Stimulated activated memory B cell treated with anti-CD40 and anti-IgM and Interleukin-4, amounts not matched to agents 10 μg/mL and 1 μg/mL and 100 μg/mL, for 72 hours (primary cell): ENCODE measurements around the gene PLD5.
"Not testable (repeated sequence)": the region's sequence is repeated elsewhere in the genome, so short reads cannot be mapped to it uniquely, and the experiment has no call there.

Experiments
- ATAC-seq: fragments of 150-1000 bp; cut with Tn5 transposase; 2 replicates; pipeline ENCODE4 v1.10.0; 2021
- H3K27ac Mint-ChIP-seq: one replicate; pipeline ENCODE4 v1.8.0; 2022; ENCODE audit warnings: mild to moderate bottlenecking, mixed read lengths
- H3K27me3 Mint-ChIP-seq: one replicate; pipeline ENCODE4 v1.8.0; 2022; ENCODE audit warnings: mixed read lengths
- H3K36me3 Mint-ChIP-seq: one replicate; pipeline ENCODE4 v1.8.0; 2022; ENCODE audit warnings: mixed read lengths
- H3K4me1 Mint-ChIP-seq: one replicate; pipeline ENCODE4 v1.8.0; 2022; ENCODE audit warnings: mixed read lengths
- H3K4me3 Mint-ChIP-seq: one replicate; pipeline ENCODE4 v1.8.0; 2022; ENCODE audit warnings: mild to moderate bottlenecking, moderate library complexity, mixed read lengths
- H3K9me3 Mint-ChIP-seq: one replicate; pipeline ENCODE4 v1.8.0; 2022; ENCODE audit warnings: mixed read lengths

The PLD5 gene

DNA sequence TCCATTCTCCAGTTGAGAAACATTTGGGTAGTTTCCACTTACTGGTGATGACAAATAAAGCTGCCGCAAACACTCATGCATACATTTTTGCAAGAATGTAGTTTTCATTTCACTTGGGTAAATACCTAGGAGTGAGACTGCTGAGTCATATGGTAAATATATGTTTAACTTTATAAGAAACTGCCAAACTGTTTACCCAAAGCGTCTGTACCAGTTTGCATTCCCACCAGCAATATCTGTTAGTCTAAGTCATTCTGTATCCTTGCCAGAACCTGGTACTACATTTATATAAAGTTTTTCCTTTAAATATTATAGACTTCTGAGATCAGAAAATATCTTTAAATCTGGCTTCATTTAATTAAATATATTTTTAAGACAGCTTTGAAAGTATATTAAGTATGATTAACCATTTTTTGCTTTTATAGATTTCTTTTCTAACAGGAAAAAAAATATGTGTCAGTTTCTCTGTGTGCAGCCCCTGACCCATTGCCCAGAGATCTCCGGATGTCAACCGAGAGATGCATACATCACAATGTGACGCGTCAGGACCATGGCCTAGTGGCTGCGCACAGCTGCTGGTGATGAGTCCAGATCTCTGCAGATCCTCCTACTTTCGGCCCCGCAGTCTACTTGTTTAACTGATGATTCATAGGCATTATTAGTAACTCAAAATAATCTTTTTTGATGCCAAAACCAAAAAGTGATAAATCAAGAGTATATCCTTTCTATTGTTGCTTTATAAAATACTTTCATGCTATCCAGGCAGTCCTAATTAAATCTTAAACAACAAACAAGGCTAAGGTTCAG is 298.5 kb downstream of the PLD5 start:
- ATAC-seq: no peak
- no peaks in the 10 kb centered on the region for H3K4me1 Mint-ChIP-seq
- H3K36me3 Mint-ChIP-seq: no peaks in the 10 kb centered on the region
- no peak overlapping the region for H3K4me3 Mint-ChIP-seq
- H3K27ac Mint-ChIP-seq: no peak overlapping the region
- H3K9me3 Mint-ChIP-seq: no peaks in the 10 kb centered on the region
- no peaks in the 10 kb centered on the region for H3K27me3 Mint-ChIP-seq

DNA sequence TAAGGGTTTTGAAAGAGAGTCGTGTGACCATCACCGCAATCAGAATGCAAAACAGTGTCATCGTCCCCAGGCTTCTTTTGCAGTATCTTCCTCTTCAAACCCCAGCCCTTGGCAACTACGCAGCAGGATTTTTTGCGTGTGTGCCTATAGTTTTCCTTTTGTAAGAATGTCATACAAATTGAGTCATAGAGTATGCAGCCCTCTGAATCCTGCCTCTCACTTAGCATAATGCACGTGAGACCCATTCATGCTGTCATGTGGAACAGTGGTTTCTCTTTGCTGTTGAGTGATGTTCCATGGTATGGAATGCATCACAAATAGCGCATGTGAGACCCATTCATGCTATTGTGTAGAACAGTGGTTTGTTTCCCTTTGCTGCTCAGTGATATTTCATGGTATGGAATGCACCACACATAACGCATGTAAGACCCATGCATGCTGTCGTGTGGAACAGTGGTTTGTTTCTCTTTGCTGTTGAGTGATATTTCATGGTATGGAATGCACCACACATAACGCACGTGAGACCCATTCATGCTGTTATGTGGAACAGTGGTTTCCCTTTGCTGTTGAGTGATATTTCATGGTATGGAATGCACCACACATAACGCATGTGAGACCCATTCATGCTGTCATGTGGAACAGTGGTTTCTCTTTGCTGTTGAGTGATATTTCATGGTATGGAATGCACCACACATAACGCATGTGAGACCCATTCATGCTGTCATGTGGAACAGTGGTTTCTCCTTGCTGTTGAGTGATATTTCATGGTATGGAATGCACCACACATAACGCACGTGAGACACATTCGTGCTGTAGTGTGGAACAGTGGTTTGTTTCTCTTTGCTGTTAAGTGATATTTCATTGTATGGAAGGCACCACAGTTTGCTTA is 299.4 kb downstream of the PLD5 start:
- not testable (repeated sequence) for H3K9me3 Mint-ChIP-seq, H3K4me1 Mint-ChIP-seq, ATAC-seq, H3K36me3 Mint-ChIP-seq, H3K27me3 Mint-ChIP-seq, H3K4me3 Mint-ChIP-seq, H3K27ac Mint-ChIP-seq

DNA sequence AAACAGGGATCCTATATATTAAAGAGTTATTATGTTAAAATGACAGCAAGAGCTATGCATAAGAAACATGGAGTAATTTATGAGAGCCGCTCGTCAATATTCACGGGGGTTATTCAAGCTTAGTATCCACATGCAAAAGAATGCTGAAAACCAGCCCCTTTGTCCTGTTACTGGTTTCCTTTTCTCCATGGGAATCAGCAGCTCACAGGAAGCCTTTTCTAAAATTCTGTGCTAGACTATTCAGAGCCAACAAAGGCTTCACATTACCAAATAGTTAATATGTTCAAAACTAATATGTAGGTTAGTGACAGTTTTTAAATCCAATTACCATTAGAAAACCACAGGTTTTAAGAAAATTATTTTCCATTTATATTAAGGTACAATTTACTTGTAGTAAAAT is 300.0 kb downstream of the PLD5 start:
- no peaks in the 10 kb centered on the region for H3K36me3 Mint-ChIP-seq
- H3K9me3 Mint-ChIP-seq: no peaks in the 10 kb centered on the region
- no peak for ATAC-seq
- no peaks in the 10 kb centered on the region for H3K27me3 Mint-ChIP-seq
- no peaks in the 10 kb centered on the region for H3K4me1 Mint-ChIP-seq
- H3K27ac Mint-ChIP-seq: no peak overlapping the region
- H3K4me3 Mint-ChIP-seq: no peak overlapping the region

DNA sequence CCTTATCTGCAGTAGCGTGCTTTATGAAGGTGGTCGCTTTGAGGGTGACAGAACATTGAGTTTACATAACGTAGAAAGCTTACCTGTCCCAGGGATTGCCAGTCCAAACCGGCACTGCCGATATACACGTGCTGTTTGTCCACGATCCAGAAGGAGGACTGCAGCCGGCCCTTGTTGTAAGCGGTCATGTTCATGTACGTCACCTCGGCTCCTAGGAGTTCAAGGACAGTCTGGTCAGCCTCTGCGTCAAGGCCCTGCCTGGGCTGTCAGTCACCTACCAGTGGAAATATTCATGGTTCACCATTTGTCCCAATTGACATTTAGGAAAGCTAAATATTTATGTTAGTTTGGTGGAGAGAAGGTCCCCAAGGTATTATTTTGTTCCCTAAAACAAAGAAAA is 304.6 kb downstream of the PLD5 start:
- ATAC-seq: no peak
- Mint-ChIP-seq H3K4me1 (no peaks in the 10 kb centered on the region), H3K9me3 (peaks cover 4% of the 10 kb centered on the region), H3K36me3 (no peaks in the 10 kb centered on the region), H3K4me3 (no peak overlapping the region), H3K27ac (no peak overlapping the region), H3K27me3 (no peaks in the 10 kb centered on the region)

DNA sequence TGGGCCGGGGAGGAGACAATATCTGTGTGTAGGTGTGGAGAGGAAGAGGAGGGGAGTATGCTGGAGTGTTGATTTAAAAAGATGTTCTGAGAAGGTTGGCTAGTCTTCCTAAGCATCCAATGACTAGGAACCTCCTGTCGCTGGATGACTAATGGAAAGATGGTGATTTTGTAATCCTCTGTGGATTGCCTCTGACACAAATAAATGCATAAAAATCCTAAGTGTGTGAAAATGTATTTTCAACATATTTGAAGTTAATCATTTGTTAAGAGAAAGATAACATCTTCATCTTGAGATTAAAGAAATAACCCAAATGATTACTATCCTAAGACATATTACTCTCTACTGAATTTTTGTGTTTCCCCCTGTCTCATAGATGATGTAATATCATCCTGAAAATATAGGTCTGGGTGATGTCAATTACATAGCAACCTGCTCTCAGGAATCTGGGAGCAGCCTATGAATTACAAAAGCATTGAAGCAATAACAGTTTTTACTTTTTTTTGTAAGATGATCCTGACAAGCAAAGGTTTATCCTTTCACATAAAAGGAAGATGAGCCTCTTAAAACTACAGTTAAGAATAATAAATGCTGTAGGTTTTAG is 305.1 kb downstream of the PLD5 start:
- no peak overlapping the region for H3K4me3 Mint-ChIP-seq

DNA sequence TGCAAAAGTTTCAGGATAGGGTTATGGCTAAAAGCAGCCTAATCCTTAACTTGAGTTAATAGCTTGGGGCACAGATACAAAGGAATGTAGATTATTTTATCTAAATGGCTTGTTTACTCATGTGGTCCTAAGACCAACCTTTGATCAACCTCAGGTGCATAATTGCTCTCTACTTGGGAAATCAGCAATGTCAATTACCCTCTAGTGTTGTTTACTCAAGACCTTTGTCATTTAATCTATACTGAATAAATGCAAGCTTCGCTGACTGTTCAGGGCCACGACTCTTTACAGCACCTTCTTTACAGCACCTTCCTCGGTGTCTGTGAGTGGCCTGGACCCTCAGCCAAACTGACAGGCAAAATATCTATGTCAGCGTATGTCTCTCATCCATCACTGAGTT is 308.1 kb downstream of the PLD5 start:
- no peak for ATAC-seq
- Mint-ChIP-seq H3K4me3 (no peak overlapping the region), H3K36me3 (no peaks in the 10 kb centered on the region), H3K27ac (no peak overlapping the region), H3K9me3 (peaks cover 4% of the 10 kb centered on the region), H3K27me3 (peaks cover 17% of the 10 kb centered on the region), H3K4me1 (no peaks in the 10 kb centered on the region)

More for the DNA sequence above, 305.1 kb downstream of the PLD5 start:
- H3K4me1 Mint-ChIP-seq: no peaks in the 10 kb centered on the region
- no peak overlapping the region for H3K27ac Mint-ChIP-seq
- H3K27me3 Mint-ChIP-seq: no peaks in the 10 kb centered on the region
- ATAC-seq: no peak
- no peaks in the 10 kb centered on the region for H3K36me3 Mint-ChIP-seq
- H3K9me3 Mint-ChIP-seq: peaks cover 4% of the 10 kb centered on the region

DNA sequence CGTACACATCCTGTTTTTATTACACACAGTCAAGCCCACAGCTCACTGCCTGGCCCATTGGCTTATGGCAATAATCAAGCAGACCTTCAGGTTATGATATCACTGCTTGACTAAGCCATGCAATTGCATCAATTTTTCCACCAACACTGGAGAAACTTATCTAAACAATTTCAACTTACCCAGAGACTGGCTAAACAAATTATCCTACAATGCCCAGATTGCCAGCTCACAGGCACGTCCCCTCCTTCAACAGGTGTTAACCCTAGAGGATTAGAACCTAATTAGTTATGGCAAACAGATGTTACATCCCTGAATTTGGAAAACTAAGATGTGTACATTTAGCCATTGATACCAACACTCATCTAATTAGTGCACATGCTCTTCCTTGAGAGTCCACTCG is 310.0 kb downstream of the PLD5 start:
- not testable (repeated sequence) for H3K27ac Mint-ChIP-seq, H3K4me3 Mint-ChIP-seq

DNA sequence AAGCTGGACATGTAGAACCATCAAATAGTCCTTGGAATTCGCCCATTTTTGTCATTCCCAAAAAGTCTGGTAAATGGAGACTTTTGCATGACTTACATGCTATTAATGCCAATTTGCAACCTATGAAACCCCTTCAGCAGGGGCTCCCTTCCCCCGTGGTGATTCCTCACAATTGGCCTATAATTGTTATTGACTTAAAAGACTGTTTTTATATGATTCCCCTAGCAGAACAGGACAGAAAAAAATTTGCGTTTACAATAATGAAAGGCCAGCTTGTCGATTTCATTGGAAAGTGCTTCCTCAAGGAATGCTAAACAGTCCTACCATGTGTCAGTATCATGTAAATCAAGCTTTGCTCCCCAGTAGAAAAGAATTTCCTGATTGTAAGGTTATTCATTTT is 311.5 kb downstream of the PLD5 start:
- not testable (repeated sequence) for H3K27ac Mint-ChIP-seq, H3K4me3 Mint-ChIP-seq, H3K9me3 Mint-ChIP-seq, H3K4me1 Mint-ChIP-seq, ATAC-seq, H3K36me3 Mint-ChIP-seq
- peaks cover 17% of the 10 kb centered on the region for H3K27me3 Mint-ChIP-seq

More for the DNA sequence above, 310.0 kb downstream of the PLD5 start:
- peaks cover 17% of the 10 kb centered on the region for H3K27me3 Mint-ChIP-seq
- not testable (repeated sequence) for H3K4me1 Mint-ChIP-seq, H3K9me3 Mint-ChIP-seq, H3K36me3 Mint-ChIP-seq, ATAC-seq

DNA sequence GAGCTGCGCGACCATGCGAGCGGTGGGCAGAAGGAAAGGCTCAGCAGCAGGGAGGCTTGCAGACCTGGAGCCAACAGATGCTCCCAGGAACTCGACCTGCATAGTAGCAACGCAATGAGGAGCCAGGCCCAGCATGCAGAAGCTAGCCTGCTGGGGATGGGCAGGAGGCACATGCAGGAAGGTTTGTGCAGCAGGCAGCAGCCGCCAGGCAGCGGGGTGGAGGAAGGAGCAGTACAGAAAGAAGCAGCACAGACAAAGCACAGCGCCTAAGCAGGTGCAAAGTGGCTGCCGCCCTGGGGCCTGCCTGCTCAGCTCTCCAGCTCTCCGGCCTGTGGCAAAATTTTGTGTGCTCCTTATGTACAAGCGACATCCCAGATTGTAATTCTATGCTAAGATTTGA is 312.1 kb downstream of the PLD5 start:
- no peaks in the 10 kb centered on the region for H3K4me1 Mint-ChIP-seq

DNA sequence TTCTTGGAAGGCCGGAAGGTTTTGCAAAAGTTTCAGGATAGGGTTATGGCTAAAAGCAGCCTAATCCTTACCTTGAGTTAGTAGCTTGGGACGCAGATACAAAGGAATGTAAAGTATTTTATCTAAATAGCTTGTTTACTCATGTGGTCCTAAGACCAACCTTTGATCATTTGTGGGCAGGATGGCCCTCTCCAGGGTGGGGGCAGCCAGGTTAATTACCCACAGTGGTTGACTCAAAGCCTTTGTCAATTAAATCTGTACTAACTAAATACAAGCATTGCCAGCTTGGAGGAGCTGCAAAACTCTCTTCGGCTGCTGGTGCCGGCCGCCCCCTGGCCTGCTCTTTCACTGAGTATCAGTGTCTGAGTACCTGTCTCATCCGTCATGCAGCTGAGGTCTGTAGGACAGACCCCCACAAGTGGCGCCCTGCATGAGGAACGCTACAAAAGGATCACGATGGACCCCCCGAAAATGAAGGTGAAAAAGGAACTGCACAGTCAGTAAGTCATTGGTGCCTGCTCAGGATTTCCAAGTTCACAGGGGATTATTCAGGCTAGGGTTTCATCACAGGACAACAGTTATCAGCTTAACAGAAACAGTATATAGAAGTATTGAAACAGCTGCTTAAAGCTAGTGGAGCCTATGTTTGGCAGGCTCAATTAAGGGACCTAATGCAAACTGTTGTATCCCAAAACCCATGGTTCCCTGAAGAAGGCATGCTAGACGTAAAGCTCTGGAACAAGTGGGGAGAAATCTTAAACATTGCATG is 313.1 kb downstream of the PLD5 start:
- ATAC-seq: no peak
- Mint-ChIP-seq H3K9me3 (no peaks in the 10 kb centered on the region), H3K27ac (no peak overlapping the region), H3K27me3 (peaks cover 17% of the 10 kb centered on the region), H3K36me3 (no peaks in the 10 kb centered on the region), H3K4me1 (no peaks in the 10 kb centered on the region), H3K4me3 (no peak overlapping the region)

More for the DNA sequence above, 312.1 kb downstream of the PLD5 start:
- peaks cover 1% of the 10 kb centered on the region for H3K9me3 Mint-ChIP-seq
- H3K27me3 Mint-ChIP-seq: peaks cover 17% of the 10 kb centered on the region
- H3K36me3 Mint-ChIP-seq: no peaks in the 10 kb centered on the region
- H3K4me3 Mint-ChIP-seq: no peak overlapping the region
- ATAC-seq: no peak
- no peak overlapping the region for H3K27ac Mint-ChIP-seq

DNA sequence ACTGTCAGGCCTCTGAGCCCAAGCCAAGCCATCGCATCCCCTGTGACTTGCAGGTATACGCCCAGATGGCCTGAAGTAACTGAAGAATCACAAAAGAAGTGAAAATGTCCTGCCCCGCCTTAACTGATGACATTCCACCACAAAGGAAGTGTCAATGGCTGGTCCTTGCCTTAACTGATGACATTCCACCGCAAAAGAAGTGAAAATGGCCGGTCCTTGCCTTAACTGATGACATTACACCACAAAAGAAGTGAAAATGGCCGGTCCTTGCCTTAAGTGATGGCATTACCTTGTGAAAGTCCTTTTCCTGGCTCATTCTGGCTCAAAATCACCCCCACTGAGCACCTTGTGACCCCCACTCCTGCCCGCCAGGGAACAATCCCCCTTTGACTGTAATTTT is 314.2 kb downstream of the PLD5 start:
- not testable (repeated sequence) for H3K4me3 Mint-ChIP-seq, H3K27ac Mint-ChIP-seq, H3K36me3 Mint-ChIP-seq, H3K4me1 Mint-ChIP-seq, H3K9me3 Mint-ChIP-seq, ATAC-seq
- peaks cover 17% of the 10 kb centered on the region for H3K27me3 Mint-ChIP-seq

DNA sequence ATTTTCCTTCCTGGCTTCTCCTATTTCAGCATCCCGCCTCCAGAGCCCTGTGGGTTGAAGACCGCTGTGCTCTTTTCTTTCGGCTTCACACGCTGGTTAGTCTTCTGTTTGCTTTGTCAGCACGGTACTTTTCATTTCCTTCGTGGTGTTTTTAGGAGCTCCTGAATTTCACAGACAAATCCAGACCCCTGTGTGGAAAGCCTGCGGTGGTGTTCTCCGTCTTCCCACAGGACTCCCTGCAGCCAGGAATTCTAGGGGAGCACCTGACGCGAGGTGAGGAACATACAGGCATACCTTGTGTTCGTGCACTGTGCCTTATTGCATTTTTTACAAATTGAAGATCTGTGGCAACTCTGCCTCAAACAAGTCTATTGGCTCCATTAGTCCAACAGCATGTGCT is 315.4 kb downstream of the PLD5 start:
- Mint-ChIP-seq H3K36me3 (no peaks in the 10 kb centered on the region), H3K4me3 (no peak overlapping the region), H3K27ac (no peak overlapping the region), H3K27me3 (peaks cover 17% of the 10 kb centered on the region), H3K4me1 (no peaks in the 10 kb centered on the region), H3K9me3 (no peaks in the 10 kb centered on the region)
- ATAC-seq: no peak

DNA sequence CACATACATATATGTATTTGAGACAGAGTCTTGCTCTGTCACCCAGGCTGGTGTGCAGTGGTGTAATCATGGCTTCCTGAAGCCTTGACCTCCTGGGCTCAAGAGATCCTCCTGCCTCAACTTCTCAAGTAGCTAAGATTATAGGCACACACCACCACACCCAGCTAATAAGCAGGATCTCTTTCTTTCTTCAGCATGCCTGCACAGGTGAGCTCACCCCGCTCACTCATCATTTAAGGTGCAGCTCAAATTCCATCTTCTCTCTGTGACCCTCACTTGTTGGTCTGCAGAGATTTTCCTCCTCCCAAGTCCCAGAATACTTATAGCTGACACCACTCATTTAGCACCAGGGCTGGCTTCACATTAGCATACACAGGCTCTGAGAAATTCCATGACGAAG is 316.5 kb downstream of the PLD5 start:
- H3K36me3 Mint-ChIP-seq: no peaks in the 10 kb centered on the region
- no peaks in the 10 kb centered on the region for H3K4me1 Mint-ChIP-seq
- H3K9me3 Mint-ChIP-seq: no peaks in the 10 kb centered on the region
- peaks cover 10% of the 10 kb centered on the region for H3K27me3 Mint-ChIP-seq
- H3K27ac Mint-ChIP-seq: no peak overlapping the region
- H3K4me3 Mint-ChIP-seq: no peak overlapping the region
- ATAC-seq: no peak

DNA sequence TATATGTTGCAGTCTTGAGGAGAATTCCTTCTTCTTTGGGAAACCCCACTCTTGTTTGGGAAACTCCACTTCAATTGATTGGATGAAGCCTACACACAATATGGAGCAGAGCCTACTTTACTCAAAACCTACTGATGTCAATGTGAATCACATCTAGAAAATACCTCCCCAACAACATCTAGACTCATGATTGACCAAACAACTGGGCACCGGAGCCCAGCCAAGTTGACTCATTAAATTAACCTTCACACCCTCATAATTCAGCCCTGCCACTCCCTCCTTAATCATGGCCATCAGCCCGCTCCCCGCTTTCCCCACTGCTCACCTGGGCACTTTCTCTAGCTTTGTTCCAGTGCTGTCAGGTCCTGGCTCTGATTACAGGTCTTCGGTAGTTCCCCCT is 317.5 kb downstream of the PLD5 start:
- no peak for ATAC-seq
- no peaks in the 10 kb centered on the region for H3K4me1 Mint-ChIP-seq

More for the DNA sequence above, 317.5 kb downstream of the PLD5 start:
- H3K9me3 Mint-ChIP-seq: no peaks in the 10 kb centered on the region
- no peak overlapping the region for H3K4me3 Mint-ChIP-seq
- peaks cover under 1% of the 10 kb centered on the region for H3K27me3 Mint-ChIP-seq
- H3K36me3 Mint-ChIP-seq: no peaks in the 10 kb centered on the region
- no peak overlapping the region for H3K27ac Mint-ChIP-seq
